GM12878 (cell line): Measurements from ENCODE around the gene SUSD6. TPM values are rescaled to one million over a fixed set of nuclear protein-coding genes. Genes with fewer than 3 reads are reported as not detected.

Experiments used
- ASH2L ChIP-seq: fragments of 300-600, 200-600 bp; sonication (generic); IDR thresholded peaks from 2 replicates; pipeline ENCODE4 v1.6.1; 2017; ENCODE audit warnings: low read depth, mild to moderate bottlenecking, borderline replicate concordance
- ATF3 ChIP-seq: IDR thresholded peaks from 2 replicates; pipeline ENCODE4 v1.6.1; 2011; ENCODE audit warnings: low read depth, mild to moderate bottlenecking, low read length, moderate library complexity, borderline replicate concordance; ENCODE audit errors: extremely low read depth
- BCL11A ChIP-seq: IDR thresholded peaks from 2 replicates; pipeline ENCODE4 v1.6.1; 2011; ENCODE audit warnings: low read depth, low read length
- CREB1 ChIP-seq: IDR thresholded peaks from 2 replicates; pipeline ENCODE4 v1.6.1; 2012; ENCODE audit warnings: low read depth, mild to moderate bottlenecking, inconsistent platforms
- EED ChIP-seq: sonication (generic); IDR thresholded peaks from 2 replicates; pipeline ENCODE4 v1.6.1; 2016; ENCODE audit warnings: antibody characterized with exemption, low read depth
- ESRRA ChIP-seq: IDR thresholded peaks from 2 replicates; pipeline ENCODE4 v1.6.1; 2012; ENCODE audit warnings: mild to moderate bottlenecking, low read length, improper control_type of control experiment
- EZH2 ChIP-seq: IDR thresholded peaks from 2 replicates; pipeline ENCODE4 v1.6.1; 2012; ENCODE audit warnings: low read depth, mild to moderate bottlenecking, control low read depth, inconsistent platforms, low read length, borderline replicate concordance; ENCODE audit not compliant: control insufficient read depth
- HCFC1 ChIP-seq: fragments of 150-350 bp; IDR thresholded peaks from 2 replicates; pipeline ENCODE4 v1.6.1; 2014; ENCODE audit warnings: low read length
- HDGF ChIP-seq: fragments of 450-650 bp; IDR thresholded peaks from 2 replicates; pipeline ENCODE4 v1.6.1; 2016; ENCODE audit warnings: antibody characterized with exemption
- KAT2A ChIP-seq: conservative IDR thresholded peaks from 2 replicates; pipeline ENCODE4 v1.6.1; 2011; ENCODE audit warnings: low read depth, low read length; ENCODE audit not compliant: control insufficient read depth
- MTA3 ChIP-seq: IDR thresholded peaks from 2 replicates; pipeline ENCODE4 v1.6.1; 2012; ENCODE audit warnings: low read length, inconsistent platforms, borderline replicate concordance
- MYB ChIP-seq: fragments of 150-350 bp; IDR thresholded peaks from 2 replicates; pipeline ENCODE4 v1.6.1; 2014; ENCODE audit warnings: mild to moderate bottlenecking, low read depth, low read length, borderline replicate concordance
- NBN ChIP-seq: fragments of 450-650 bp; IDR thresholded peaks from 2 replicates; pipeline ENCODE4 v1.6.1; 2016
- PML ChIP-seq: IDR thresholded peaks from 2 replicates; pipeline ENCODE4 v1.6.1; 2012; ENCODE audit warnings: low read length, inconsistent platforms
- RELB ChIP-seq: fragments of 450-650 bp; IDR thresholded peaks from 2 replicates; pipeline ENCODE4 v1.6.1; 2017; ENCODE audit warnings: low read depth, mild to moderate bottlenecking, moderate library complexity
- SMC3 ChIP-seq: IDR thresholded peaks from 2 replicates; pipeline ENCODE4 v1.6.1; 2011; ENCODE audit warnings: low read length, improper control_type of control experiment, borderline replicate concordance
- SRF ChIP-seq, 2 experiments: IDR thresholded peaks; 2 replicates each; pipeline ENCODE4 v1.6.1; 2011; ENCODE audit warnings: low read depth in 2 of 2, low read length in 2 of 2, mild to moderate bottlenecking in 1 of 2, moderate library complexity in 1 of 2
- STAT1 ChIP-seq: fragments of 450-650 bp; conservative IDR thresholded peaks from 2 replicates; pipeline ENCODE4 v1.6.1; 2014; ENCODE audit warnings: antibody characterized with exemption, mild to moderate bottlenecking
- TCF7 ChIP-seq: IDR thresholded peaks from 2 replicates; pipeline ENCODE4 v1.6.1; 2014; ENCODE audit warnings: antibody characterized with exemption, borderline replicate concordance
- WRNIP1 ChIP-seq: IDR thresholded peaks from 2 replicates; pipeline ENCODE4 v1.6.1; 2011; ENCODE audit warnings: low read depth, low read length, improper control_type of control experiment, borderline replicate concordance
- YBX1 ChIP-seq: fragments of 450-650 bp; IDR thresholded peaks from 2 replicates; pipeline ENCODE4 v1.6.1; 2016; ENCODE audit warnings: antibody characterized with exemption
- ZBTB33 ChIP-seq: fragments of 450-650 bp; IDR thresholded peaks from 2 replicates; pipeline ENCODE4 v1.6.1; 2017; ENCODE audit warnings: mild to moderate bottlenecking
- ZBTB40 ChIP-seq: fragments of 450-650 bp; IDR thresholded peaks from 2 replicates; pipeline ENCODE4 v1.6.1; 2016; ENCODE audit warnings: mild to moderate bottlenecking, moderate library complexity, borderline replicate concordance
- ZNF274 ChIP-seq: IDR thresholded peaks from one replicate; pipeline ENCODE4 v1.8.0; 2011; ENCODE audit not compliant: insufficient read length, insufficient read depth
- polyA plus RNA-seq, 11 experiments: library from polyadenylated mRNA; depleted of rRNA in 4 of 11; unstranded in 6 of 11; stranded (reverse) in 5 of 11; fragments of >200 nt; fragmentation: Nextera tagmentation in 4 of 11; fragmentation: Illumina TruSeq in 1 of 11; extraction: Ambion mirVana in 4 of 11; extraction: Trizol in 1 of 11; gene quantifications; 1 replicate in 1 of 11; 2 replicates in 10 of 11; pipeline versions ENCODE4 v1.2.1 to v1.2.3, GENCODE V29; 2011 to 2016; ENCODE audit warnings: inconsistent platforms in 2 of 11, missing spikeins in 2 of 11, low read depth in 1 of 11
- total RNA-seq, 4 experiments: library from RNA; depleted of rRNA in 3 of 4; stranded (reverse); fragments of >200 nt in 3 of 4; fragmentation: Illumina TruSeq in 1 of 4; extraction: Trizol in 1 of 4; gene quantifications; 2 replicates each; pipeline versions ENCODE4 v1.2.1 to v1.2.3, GENCODE V29; 2013 to 2021

SUSD6 gene
- total and polyA plus RNA-seq, 10 of the 15 experiments (the other 5 are each of a cell fraction or from before 2014, with no cell fraction given): 6.6 to 39.8 (median 20.2) TPM

GRCh38 chr14:69625299-69626131, 14.1 kb downstream of the SUSD6 start (continued):
- TF ChIP-seq NBN: peak; percentile 95
- no peak for TF ChIP-seq YBX1
- no peak for TF ChIP-seq MYB
- TF ChIP-seq KAT2A: no peak
- TF ChIP-seq EZH2: no peak
- TF ChIP-seq SMC3: no peak; the same call in 1 of the 2 replicates
- no peak for TF ChIP-seq WRNIP1
- peak; percentile 40; the same call in 1 of the 2 replicates for TF ChIP-seq PML
- TF ChIP-seq ZNF274: no peak
- TF ChIP-seq ESRRA: no peak
- TF ChIP-seq CREB1: peak; percentile 57; the same call in 1 of the 2 replicates
- no peak for TF ChIP-seq ZBTB33
- no peak for TF ChIP-seq STAT1
- no peak for TF ChIP-seq ATF3
- TF ChIP-seq MTA3: peak; percentile 25; the same call in 1 of the 2 replicates
- TF ChIP-seq RELB: peak; percentile 87; the same call in 1 of the 2 replicates
- TF ChIP-seq SRF (IDR thresholded peaks at IDR 0.05; ENCODE audit: low read depth in 2 of 2, low read length in 2 of 2): peak in 1 of 2 experiments; percentile 30; a peak in 1 of 4 replicates
- TF ChIP-seq ZBTB40: peak; percentile 71; the same call in 1 of the 2 replicates
- no peak for TF ChIP-seq ASH2L
- TF ChIP-seq HDGF: peak; percentile 94; the same call in 1 of the 2 replicates
- TF ChIP-seq HCFC1: no peak
- peak; percentile 77 for TF ChIP-seq BCL11A
- TF ChIP-seq EED: peak; percentile 78
- TF ChIP-seq TCF7: no peak
